KMS-11 (cell line): ENCODE results near the gene PCDHGC4.

Experiments used
- H2AFZ ChIP-seq: fragments of 200-600 bp; sonication (generic); 2 replicates; pipeline ENCODE4 v1.6.1; 2016; ENCODE audit warnings: antibody characterized with exemption, mixed run types, low read depth
- H3K27ac ChIP-seq: fragments of 200-600 bp; sonication (generic); 2 replicates; pipeline ENCODE4 v1.6.1; 2016; ENCODE audit warnings: mild to moderate bottlenecking, mixed run types
- H3K27me3 ChIP-seq: fragments of 200-600 bp; sonication (generic); 2 replicates; pipeline ENCODE4 v1.6.1; 2017; ENCODE audit warnings: mild to moderate bottlenecking, low read depth, mixed run types, moderate library complexity; ENCODE audit not compliant: insufficient read depth
- H3K36me3 ChIP-seq: fragments of 200-600 bp; sonication (generic); 2 replicates; pipeline ENCODE4 v1.6.1; 2017; ENCODE audit warnings: mild to moderate bottlenecking, mixed run types; ENCODE audit not compliant: insufficient read depth
- H3K4me1 ChIP-seq: fragments of 200-600 bp; sonication (generic); 2 replicates; pipeline ENCODE4 v1.6.1; 2016; ENCODE audit warnings: mild to moderate bottlenecking, low read depth, mixed run types; ENCODE audit not compliant: poor library complexity, severe bottlenecking
- H3K4me2 ChIP-seq: fragments of 200-600 bp; sonication (generic); 2 replicates; pipeline ENCODE4 v1.7.0; 2016; ENCODE audit warnings: mild to moderate bottlenecking, mixed run types
- H3K4me3 ChIP-seq: fragments of 200-600 bp; sonication (generic); IDR thresholded peaks from 2 replicates; pipeline ENCODE4 v1.6.1; 2017; ENCODE audit warnings: low read depth, low read length, mixed read lengths; ENCODE audit not compliant: insufficient read depth
- H3K79me2 ChIP-seq: fragments of 200-600 bp; sonication (generic); 2 replicates; pipeline ENCODE4 v1.6.1; 2016; ENCODE audit warnings: low read depth, mixed run types; ENCODE audit not compliant: insufficient read depth
- H3K9ac ChIP-seq: fragments of 200-600 bp; sonication (generic); 2 replicates; pipeline ENCODE4 v1.6.1; 2016; ENCODE audit warnings: mild to moderate bottlenecking, mixed run types
- H4K20me1 ChIP-seq: fragments of 200-600 bp; sonication (generic); 2 replicates; pipeline ENCODE4 v1.6.1; 2016; ENCODE audit warnings: mild to moderate bottlenecking, mixed run types; ENCODE audit not compliant: insufficient read depth
- TF ChIP-seq, protein P1 (sequence below): fragments of 200-600 bp; sonication (generic); conservative IDR thresholded peaks from 2 replicates; pipeline ENCODE4 v1.6.1; 2017; ENCODE audit warnings: low read depth, mild to moderate bottlenecking, antibody characterized with exemption, low read length, moderate library complexity, mixed read lengths

The PCDHGC4 gene

GRCh38 chr5:141483902-141484301 is 928 bp upstream of the PCDHGC4 start:
- no peaks in the 10 kb centered on the region for H3K27me3 ChIP-seq
- no peak overlapping the region for H3K27ac ChIP-seq
- no peaks in the 10 kb centered on the region for H4K20me1 ChIP-seq
- no peaks in the 10 kb centered on the region for H3K4me1 ChIP-seq
- H3K4me3 ChIP-seq = no peak overlapping the region
- H2AFZ ChIP-seq = no peak overlapping the region
- H3K9ac ChIP-seq = no peak overlapping the region
- TF ChIP-seq, protein P1, sequence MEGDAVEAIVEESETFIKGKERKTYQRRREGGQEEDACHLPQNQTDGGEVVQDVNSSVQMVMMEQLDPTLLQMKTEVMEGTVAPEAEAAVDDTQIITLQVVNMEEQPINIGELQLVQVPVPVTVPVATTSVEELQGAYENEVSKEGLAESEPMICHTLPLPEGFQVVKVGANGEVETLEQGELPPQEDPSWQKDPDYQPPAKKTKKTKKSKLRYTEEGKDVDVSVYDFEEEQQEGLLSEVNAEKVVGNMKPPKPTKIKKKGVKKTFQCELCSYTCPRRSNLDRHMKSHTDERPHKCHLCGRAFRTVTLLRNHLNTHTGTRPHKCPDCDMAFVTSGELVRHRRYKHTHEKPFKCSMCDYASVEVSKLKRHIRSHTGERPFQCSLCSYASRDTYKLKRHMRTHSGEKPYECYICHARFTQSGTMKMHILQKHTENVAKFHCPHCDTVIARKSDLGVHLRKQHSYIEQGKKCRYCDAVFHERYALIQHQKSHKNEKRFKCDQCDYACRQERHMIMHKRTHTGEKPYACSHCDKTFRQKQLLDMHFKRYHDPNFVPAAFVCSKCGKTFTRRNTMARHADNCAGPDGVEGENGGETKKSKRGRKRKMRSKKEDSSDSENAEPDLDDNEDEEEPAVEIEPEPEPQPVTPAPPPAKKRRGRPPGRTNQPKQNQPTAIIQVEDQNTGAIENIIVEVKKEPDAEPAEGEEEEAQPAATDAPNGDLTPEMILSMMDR = no peak
- no peak overlapping the region for H3K4me2 ChIP-seq
- no peaks in the 10 kb centered on the region for H3K79me2 ChIP-seq
- H3K36me3 ChIP-seq = no peaks in the 10 kb centered on the region

GRCh38 chr5:141484310-141484640 is 555 bp upstream of the PCDHGC4 start:
- no peaks in the 10 kb centered on the region for H3K79me2 ChIP-seq
- no peaks in the 10 kb centered on the region for H3K4me1 ChIP-seq
- TF ChIP-seq, protein P1 = no peak
- no peaks in the 10 kb centered on the region for H3K27me3 ChIP-seq
- no peak overlapping the region for H3K27ac ChIP-seq
- H3K4me2 ChIP-seq = no peak overlapping the region
- H3K4me3 ChIP-seq = no peak overlapping the region
- no peak overlapping the region for H3K9ac ChIP-seq
- no peaks in the 10 kb centered on the region for H4K20me1 ChIP-seq
- no peak overlapping the region for H2AFZ ChIP-seq
- H3K36me3 ChIP-seq = no peaks in the 10 kb centered on the region

DNA sequence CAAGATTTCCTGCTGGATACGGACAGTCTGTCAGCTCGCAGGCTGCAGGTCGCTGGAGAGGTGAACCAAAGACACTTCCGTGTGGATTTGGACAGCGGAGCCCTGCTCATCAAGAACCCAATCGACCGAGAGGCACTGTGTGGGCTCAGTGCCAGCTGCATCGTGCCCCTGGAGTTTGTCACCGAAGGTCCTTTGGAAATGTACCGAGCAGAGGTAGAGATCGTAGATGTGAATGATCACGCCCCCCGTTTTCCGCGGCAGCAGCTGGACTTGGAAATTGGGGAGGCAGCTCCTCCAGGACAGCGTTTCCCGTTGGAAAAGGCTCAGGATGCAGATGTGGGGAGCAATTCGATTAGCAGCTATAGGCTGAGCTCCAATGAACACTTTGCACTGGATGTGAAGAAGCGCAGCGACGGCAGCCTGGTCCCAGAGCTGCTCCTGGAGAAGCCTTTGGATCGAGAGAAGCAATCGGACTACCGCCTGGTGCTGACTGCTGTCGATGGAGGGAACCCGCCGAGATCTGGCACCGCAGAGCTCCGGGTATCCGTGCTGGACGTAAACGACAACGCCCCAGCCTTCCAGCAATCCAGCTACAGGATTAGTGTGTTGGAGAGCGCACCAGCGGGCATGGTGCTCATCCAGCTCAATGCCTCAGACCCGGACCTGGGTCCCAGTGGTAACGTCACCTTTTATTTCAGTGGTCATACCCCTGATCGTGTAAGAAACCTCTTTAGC is 658 bp downstream of the PCDHGC4 start:
- H3K9ac ChIP-seq = no peak overlapping the region
- H3K36me3 ChIP-seq = no peaks in the 10 kb centered on the region
- TF ChIP-seq, protein P1 = no peak
- no peak overlapping the region for H3K27ac ChIP-seq
- H4K20me1 ChIP-seq = no peaks in the 10 kb centered on the region
- H3K27me3 ChIP-seq = no peaks in the 10 kb centered on the region
- no peak overlapping the region for H3K4me3 ChIP-seq
- no peaks in the 10 kb centered on the region for H3K4me1 ChIP-seq
- no peak overlapping the region for H2AFZ ChIP-seq
- H3K4me2 ChIP-seq = no peak overlapping the region
- no peaks in the 10 kb centered on the region for H3K79me2 ChIP-seq

GRCh38 chr5:141486091-141486490 is 1.3 kb downstream of the PCDHGC4 start:
- Histone ChIP-seq H3K4me1 (no peaks in the 10 kb centered on the region), H3K36me3 (no peaks in the 10 kb centered on the region), H3K27me3 (no peaks in the 10 kb centered on the region), H3K27ac (no peak overlapping the region), H3K4me2 (no peak overlapping the region), H2AFZ (no peak overlapping the region), H4K20me1 (no peaks in the 10 kb centered on the region), H3K79me2 (no peaks in the 10 kb centered on the region), H3K9ac (no peak overlapping the region), H3K4me3 (no peak overlapping the region)
- TF ChIP-seq, protein P1 = no peak
